Measurements from ENCODE around the gene MYBPH.

The MYBPH gene

GRCh38 chr1:203147376-203147775 lies 28.2 kb downstream of the MYBPH start:
- TF ChIP-seq CTCF (IDR thresholded peaks at IDR 0.05; ENCODE audit: extremely low read depth, missing control alignments) = no peak
- DNase-seq (ENCODE audit: low spot score) = no peak

- no peak for DNase-seq (ENCODE audit: low spot score)
- no peak for TF ChIP-seq CTCF (IDR thresholded peaks at IDR 0.05; ENCODE audit: extremely low read depth, missing control alignments)
Measured at GRCh38 chr1:203146537-203146936, 29.1 kb downstream of the MYBPH start.

- no peak for TF ChIP-seq CTCF (IDR thresholded peaks at IDR 0.05; ENCODE audit: extremely low read depth, missing control alignments)
- no peak for DNase-seq (ENCODE audit: low spot score)
Measured at GRCh38 chr1:203146042-203146369, 29.6 kb downstream of the MYBPH start.

DNA sequence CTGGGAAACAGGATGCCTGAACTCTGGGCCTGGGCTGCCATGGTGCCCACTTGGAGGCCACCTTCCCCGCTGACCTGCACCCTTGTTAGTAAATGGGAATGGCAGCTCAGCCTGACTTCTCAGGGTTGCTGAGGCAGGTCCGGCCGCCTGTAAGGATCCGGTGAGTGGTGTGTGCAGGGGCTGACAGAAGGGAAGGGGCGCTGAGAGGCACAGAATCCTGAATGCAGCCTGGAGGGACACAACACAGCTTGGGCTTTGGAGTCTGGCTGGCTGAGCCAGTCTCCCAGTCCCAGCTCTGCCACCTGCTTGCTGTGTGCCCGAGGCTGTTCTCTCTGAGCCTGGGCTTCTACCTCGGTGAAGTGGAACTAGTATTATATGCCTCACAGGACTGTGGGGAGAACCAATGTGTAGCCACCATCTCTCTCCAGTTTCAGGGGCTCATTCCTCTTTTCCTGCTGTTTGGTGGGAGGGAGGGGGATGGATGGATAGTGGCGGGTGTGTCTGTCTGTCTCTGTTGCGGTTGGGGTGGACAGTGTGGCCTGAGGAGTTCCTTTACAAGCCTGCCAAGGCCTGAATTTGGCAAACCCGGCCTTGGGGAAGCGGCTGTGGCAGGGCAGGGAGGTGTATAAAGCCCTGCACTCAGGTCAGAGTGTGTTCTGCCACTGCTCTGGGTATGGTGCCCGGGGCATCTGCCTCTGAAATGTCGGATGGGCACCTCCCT lies 30.1 kb downstream of the MYBPH start:
- no peak for TF ChIP-seq CTCF (IDR thresholded peaks at IDR 0.05; ENCODE audit: extremely low read depth, missing control alignments)
- DNase-seq (ENCODE audit: low spot score) = no peak

GRCh38 chr1:203144661-203145060 lies 31.0 kb downstream of the MYBPH start:
- no peak for DNase-seq (ENCODE audit: low spot score)
- TF ChIP-seq CTCF (IDR thresholded peaks at IDR 0.05; ENCODE audit: extremely low read depth, missing control alignments) = no peak

DNA sequence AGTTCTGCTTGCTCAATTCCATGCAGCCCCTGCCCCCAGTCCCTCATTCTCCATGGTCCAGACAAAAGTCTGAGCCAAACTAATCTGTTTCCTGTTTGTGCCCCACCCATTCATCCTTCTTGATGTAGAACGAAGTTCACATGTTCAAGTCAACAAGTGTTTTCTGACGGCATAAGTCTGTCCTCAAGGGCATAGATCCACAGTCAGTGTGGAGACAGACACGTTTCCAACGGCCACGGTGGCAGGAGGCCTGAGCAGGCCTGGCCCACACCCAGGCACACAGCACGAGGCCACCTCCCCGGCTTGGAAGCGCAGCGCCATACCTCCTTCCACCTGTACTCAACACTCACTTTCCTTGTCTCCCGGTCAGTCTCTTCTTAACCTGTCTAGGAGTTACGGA lies 32.0 kb downstream of the MYBPH start:
- no peak for TF ChIP-seq CTCF (IDR thresholded peaks at IDR 0.05; ENCODE audit: extremely low read depth, missing control alignments)
- no peak for DNase-seq (ENCODE audit: low spot score)

DNA sequence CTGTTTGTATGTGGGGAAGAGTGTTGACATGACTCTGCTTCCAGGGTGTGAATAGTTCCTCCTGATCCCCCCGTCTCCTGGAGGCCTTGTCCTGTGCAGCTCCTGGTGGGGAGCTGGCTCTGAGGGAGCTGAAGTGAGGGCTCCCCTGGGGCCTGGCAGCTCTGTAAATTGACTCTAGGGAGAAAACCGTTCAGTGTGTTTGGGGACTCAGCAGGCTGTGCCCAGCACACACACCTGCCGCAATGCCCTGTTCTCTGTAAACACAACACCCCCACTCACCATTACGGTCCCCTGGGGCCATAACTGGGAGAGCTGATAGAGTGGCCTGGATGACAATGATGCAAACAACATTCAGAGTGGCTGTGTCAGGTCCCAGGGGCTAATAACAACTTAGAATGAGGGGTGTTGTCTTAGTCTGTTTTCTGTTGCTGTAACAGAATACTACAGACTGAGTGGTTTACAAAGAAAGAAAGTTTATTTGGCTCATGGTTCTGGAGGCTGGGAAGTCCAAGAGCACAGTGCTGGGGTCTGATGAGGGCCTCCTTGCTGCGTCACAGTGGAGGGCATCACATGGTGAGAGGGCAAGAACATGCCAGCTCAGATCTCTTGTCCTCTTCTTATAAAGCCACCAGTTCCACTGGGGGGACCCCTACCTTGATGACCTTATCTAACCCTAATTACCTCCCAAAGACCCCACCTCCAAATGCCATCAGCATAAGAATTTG lies 32.8 kb downstream of the MYBPH start:
- TF ChIP-seq CTCF (IDR thresholded peaks at IDR 0.05; ENCODE audit: extremely low read depth, missing control alignments) = no peak
- no peak for DNase-seq (ENCODE audit: low spot score)
